Progenitor cell of endocrine pancreas (in vitro differentiated cells): Measurements from ENCODE around the gene LIPE. TPM values are rescaled to one million over a fixed set of nuclear protein-coding genes. Genes with fewer than 3 reads are reported as not detected.

Experiments used
- DNase-seq: peaks from one replicate; pipeline ENCODE4 v3.0.0; 2021; ENCODE audit warnings: low spot score; ENCODE audit not compliant: unreplicated experiment
- H3K27ac Mint-ChIP-seq: 2 replicates; pipeline ENCODE4 v1.8.0; 2021; ENCODE audit warnings: mild to moderate bottlenecking, moderate library complexity, mixed read lengths
- H3K27me3 Mint-ChIP-seq: 2 replicates; pipeline ENCODE4 v1.8.0; 2021; ENCODE audit warnings: mixed read lengths
- H3K36me3 Mint-ChIP-seq: 2 replicates; pipeline ENCODE4 v1.8.0; 2022; ENCODE audit warnings: mixed read lengths; ENCODE audit not compliant: insufficient read depth
- H3K4me1 Mint-ChIP-seq: 2 replicates; pipeline ENCODE4 v1.8.0; 2021; ENCODE audit warnings: low read depth, mixed read lengths
- H3K4me3 Mint-ChIP-seq: 2 replicates; pipeline ENCODE4 v1.8.0; 2021; ENCODE audit warnings: low read depth, mild to moderate bottlenecking, moderate library complexity, mixed read lengths
- H3K9me3 Mint-ChIP-seq: 2 replicates; pipeline ENCODE4 v1.8.0; 2021; ENCODE audit warnings: low read depth, mixed read lengths
- CTCF ChIP-seq: fragments of 200-600 bp; sonication (generic); IDR thresholded peaks from one replicate; pipeline ENCODE4 v1.5.0; 2021; ENCODE audit warnings: antibody characterized with exemption, mild to moderate bottlenecking; ENCODE audit not compliant: unreplicated experiment
- total RNA-seq: library from RNA; stranded (reverse); gene quantifications from 2 replicates; pipeline ENCODE4 v1.2.1, GENCODE V29; 2021

The LIPE gene
- total RNA-seq, 1 donor from 2014 or later = 13.4 TPM

GRCh38 chr19:42360787-42361544 lies 66.2 kb downstream of the LIPE start:
- TF ChIP-seq CTCF = no peak
- H3K36me3 Mint-ChIP-seq = peaks cover 22% of the 10 kb centered on the region
- H3K27ac Mint-ChIP-seq = no peak overlapping the region
- H3K4me1 Mint-ChIP-seq = peaks cover 1% of the 10 kb centered on the region
- DNase-seq = no peak
- no peak overlapping the region for H3K4me3 Mint-ChIP-seq
- no peaks in the 10 kb centered on the region for H3K27me3 Mint-ChIP-seq
- H3K9me3 Mint-ChIP-seq = no peaks in the 10 kb centered on the region

DNA sequence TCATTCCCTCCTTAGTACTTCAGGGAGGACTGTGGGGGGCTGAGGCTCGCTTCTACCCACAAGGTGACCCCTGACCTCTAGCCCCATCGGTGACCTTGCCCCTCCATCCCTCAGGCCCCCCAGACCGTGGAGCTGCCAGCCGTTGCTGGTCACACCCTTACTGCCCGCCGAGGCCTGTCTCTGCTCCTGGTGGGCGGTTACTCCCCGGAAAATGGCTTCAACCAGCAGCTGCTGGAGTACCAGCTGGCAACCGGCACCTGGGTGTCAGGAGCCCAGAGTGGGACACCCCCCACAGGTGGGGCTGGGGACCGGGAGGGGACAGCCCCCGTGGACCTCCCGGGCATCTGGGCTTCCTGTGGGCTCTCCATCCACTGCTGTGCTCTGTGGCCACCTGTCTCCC lies 69.9 kb downstream of the LIPE start:
- peaks cover 16% of the 10 kb centered on the region for H3K36me3 Mint-ChIP-seq
- H3K9me3 Mint-ChIP-seq = no peaks in the 10 kb centered on the region
- no peak for DNase-seq
- H3K4me1 Mint-ChIP-seq = peaks cover 1% of the 10 kb centered on the region
- H3K4me3 Mint-ChIP-seq = no peak overlapping the region
- H3K27ac Mint-ChIP-seq = no peak overlapping the region
- H3K27me3 Mint-ChIP-seq = no peaks in the 10 kb centered on the region
- no peak for TF ChIP-seq CTCF

GRCh38 chr19:42356686-42357085 lies 70.5 kb downstream of the LIPE start:
- no peaks in the 10 kb centered on the region for H3K27me3 Mint-ChIP-seq
- H3K4me1 Mint-ChIP-seq = peaks cover 1% of the 10 kb centered on the region
- no peak overlapping the region for H3K27ac Mint-ChIP-seq
- H3K9me3 Mint-ChIP-seq = no peaks in the 10 kb centered on the region
- peaks cover 18% of the 10 kb centered on the region for H3K36me3 Mint-ChIP-seq
- no peak overlapping the region for H3K4me3 Mint-ChIP-seq
- TF ChIP-seq CTCF = no peak
- DNase-seq = no peak

GRCh38 chr19:42355896-42356295 lies 71.3 kb downstream of the LIPE start:
- Mint-ChIP-seq H3K36me3 (peaks cover 15% of the 10 kb centered on the region), H3K9me3 (no peaks in the 10 kb centered on the region), H3K4me1 (peaks cover under 1% of the 10 kb centered on the region), H3K4me3 (no peak overlapping the region), H3K27me3 (no peaks in the 10 kb centered on the region), H3K27ac (no peak overlapping the region)
- no peak for TF ChIP-seq CTCF
- no peak for DNase-seq

DNA sequence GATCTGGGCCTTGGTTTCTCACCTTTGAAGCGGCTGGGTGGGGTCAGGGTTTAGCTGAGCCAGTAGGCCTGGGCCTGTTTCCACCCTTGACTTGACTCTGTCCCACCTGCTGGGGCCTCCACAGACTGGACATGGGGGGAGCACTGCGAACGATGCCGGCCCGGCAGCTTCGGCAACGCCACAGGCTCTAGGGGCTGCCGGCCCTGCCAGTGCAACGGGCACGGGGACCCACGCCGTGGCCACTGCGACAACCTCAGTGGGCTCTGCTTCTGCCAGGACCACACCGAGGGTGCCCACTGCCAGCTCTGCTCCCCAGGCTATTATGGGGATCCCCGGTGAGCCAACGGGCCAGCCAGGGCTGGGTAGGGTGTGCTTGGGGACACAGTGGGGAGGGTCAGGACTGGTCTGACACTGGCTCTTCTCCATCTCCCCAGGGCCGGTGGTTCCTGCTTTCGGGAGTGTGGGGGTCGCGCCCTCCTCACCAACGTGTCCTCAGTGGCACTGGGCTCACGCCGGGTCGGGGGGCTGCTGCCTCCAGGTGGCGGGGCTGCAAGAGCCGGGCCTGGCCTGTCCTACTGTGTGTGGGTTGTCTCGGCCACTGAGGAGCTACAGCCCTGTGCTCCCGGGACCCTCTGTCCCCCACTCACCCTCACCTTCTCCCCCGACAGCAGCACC lies 73.7 kb downstream of the LIPE start:
- Mint-ChIP-seq H3K27ac (no peak overlapping the region), H3K9me3 (no peaks in the 10 kb centered on the region), H3K4me1 (no peaks in the 10 kb centered on the region), H3K36me3 (peaks cover 17% of the 10 kb centered on the region), H3K27me3 (no peaks in the 10 kb centered on the region), H3K4me3 (no peak overlapping the region)
- DNase-seq = no peak
- TF ChIP-seq CTCF = no peak
